Naive B cell (primary cell): Measurements from ENCODE around the gene DCAF17. TPM values are rescaled to one million over a fixed set of nuclear protein-coding genes. Genes with fewer than 3 reads are reported as not detected.

Experiments
- ATAC-seq, 2 donors: fragments of 150-1000 bp; cut with Tn5 transposase; 2 replicates each; pipeline ENCODE4 v1.10.0; 2021; ENCODE audit warnings: low read depth in 2 of 2, mild to moderate bottlenecking in 2 of 2, moderate library complexity in 2 of 2
- DNase-seq: peaks from one replicate; pipeline ENCODE4 v3.0.0; 2022
- H3K27ac Mint-ChIP-seq, 6 donors: one replicate each; pipeline ENCODE4 v1.8.0; 2020 to 2022; ENCODE audit warnings: mild to moderate bottlenecking in 6 of 6, mixed read lengths in 6 of 6, moderate library complexity in 5 of 6, inconsistent platforms in 2 of 6
- H3K27me3 Mint-ChIP-seq, 3 donors: one replicate each; pipeline ENCODE4 v1.8.0; 2021 to 2022; ENCODE audit warnings: mixed read lengths in 3 of 3, mild to moderate bottlenecking in 1 of 3
- H3K36me3 Mint-ChIP-seq, 2 donors: one replicate each; pipeline ENCODE4 v1.8.0; 2020 to 2022; ENCODE audit warnings: mixed read lengths in 2 of 2, inconsistent platforms in 1 of 2, mild to moderate bottlenecking in 1 of 2
- H3K4me1 Mint-ChIP-seq, 3 donors: one replicate each; pipeline ENCODE4 v1.8.0; 2020 to 2022; ENCODE audit warnings: mixed read lengths in 3 of 3, inconsistent platforms in 1 of 3, mild to moderate bottlenecking in 1 of 3, moderate library complexity in 1 of 3
- H3K4me3 Mint-ChIP-seq, 8 donors: one replicate each; pipeline ENCODE4 v1.8.0; 2020 to 2022; ENCODE audit warnings: mild to moderate bottlenecking in 8 of 8, mixed read lengths in 8 of 8, moderate library complexity in 8 of 8, inconsistent platforms in 2 of 8
- H3K9me3 Mint-ChIP-seq, 7 donors: one replicate each; pipeline ENCODE4 v1.8.0; 2020 to 2022; ENCODE audit warnings: mixed read lengths in 7 of 7, mild to moderate bottlenecking in 5 of 7, inconsistent platforms in 2 of 7, moderate library complexity in 1 of 7
- polyA plus RNA-seq, 6 donors: library from polyadenylated mRNA; unstranded; fragments of 300-500 nt; fragmentation: Illumina TruSeq; gene quantifications; one replicate each; pipeline ENCODE4 v1.2.3, GENCODE V29; 2021; ENCODE audit warnings: low read depth in 6 of 6

DCAF17 gene
- polyA plus RNA-seq, 6 donors from 2014 or later = 13.4 to 20.1 (median 17.0) TPM

DNA sequence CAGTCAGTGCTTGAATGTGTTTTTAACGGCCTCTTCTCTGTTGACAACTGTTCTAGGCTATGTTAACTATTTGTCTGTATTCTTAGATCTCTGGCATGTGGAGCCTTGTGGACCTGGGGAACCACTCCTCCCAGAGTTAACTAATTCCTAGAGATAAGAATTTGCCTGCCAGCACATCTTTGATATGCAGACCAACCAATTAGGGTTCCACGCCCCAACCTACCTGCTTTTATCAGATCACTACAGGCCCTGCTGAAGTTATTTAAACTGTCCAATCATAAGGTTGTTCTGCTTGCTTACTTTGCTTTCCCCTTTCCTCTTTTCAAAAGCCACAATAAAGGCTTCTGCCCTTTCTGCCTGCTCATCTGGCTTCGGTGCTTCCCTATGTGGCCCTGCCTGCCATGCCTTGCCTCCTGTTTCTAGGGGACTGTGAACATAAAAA lies 79.7 kb downstream of the DCAF17 start:
- Mint-ChIP-seq H3K36me3 (no peaks in the 10 kb centered on the region), H3K4me1 (peaks cover 6 to 8% (median 6%) of the 10 kb centered on the region in 3 donors), H3K4me3 (no peak overlapping the region), H3K9me3 (no peaks in the 10 kb centered on the region), H3K27me3 (no peaks in the 10 kb centered on the region), H3K27ac (peak overlapping the region in 4 of 6 donors; percentile 11 to 93 (median 40))
- peak; percentile 2 for DNase-seq
- peak; percentile 53 to 56 for ATAC-seq

DNA sequence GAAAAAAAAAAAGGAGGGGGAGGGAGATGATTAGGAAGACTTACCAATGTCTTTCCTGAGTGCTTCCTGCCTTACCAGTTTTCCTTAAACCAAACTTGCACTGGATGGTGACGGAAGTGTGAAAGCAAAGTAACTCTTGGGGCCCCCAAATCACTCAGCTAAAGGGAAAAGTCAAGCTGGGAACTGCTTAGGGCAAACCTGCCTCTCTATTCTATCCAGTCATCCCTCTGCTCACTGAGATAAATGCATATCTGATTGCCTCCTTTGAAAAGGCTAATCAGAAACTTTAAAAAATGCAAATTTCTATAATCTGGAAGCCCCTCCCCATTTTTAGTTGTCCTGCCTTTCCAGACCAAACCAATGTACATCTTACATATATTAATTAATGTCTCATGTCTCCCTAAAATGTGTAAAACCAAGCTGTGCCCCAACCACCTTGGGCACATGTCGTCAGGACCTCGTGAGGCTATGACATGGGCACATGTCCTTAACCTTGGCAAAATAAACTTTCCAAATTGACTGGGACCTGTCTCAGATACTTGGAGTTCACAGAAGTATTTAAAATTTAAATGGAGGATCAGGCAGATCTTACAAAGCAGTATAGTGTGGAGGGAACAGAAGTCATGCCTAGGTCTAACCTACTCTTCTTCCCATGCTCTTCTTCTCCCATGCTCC lies 81.0 kb downstream of the DCAF17 start:
- Mint-ChIP-seq H3K27me3 (peaks cover 9 to 11% (median 10%) of the 10 kb centered on the region in 3 donors), H3K36me3 (no peaks in the 10 kb centered on the region), H3K9me3 (no peaks in the 10 kb centered on the region), H3K4me3 (no peak overlapping the region), H3K4me1 (peaks cover 6 to 8% (median 6%) of the 10 kb centered on the region in 3 donors), H3K27ac (no peak overlapping the region)
- no peak for DNase-seq
- ATAC-seq = no peak

DNA sequence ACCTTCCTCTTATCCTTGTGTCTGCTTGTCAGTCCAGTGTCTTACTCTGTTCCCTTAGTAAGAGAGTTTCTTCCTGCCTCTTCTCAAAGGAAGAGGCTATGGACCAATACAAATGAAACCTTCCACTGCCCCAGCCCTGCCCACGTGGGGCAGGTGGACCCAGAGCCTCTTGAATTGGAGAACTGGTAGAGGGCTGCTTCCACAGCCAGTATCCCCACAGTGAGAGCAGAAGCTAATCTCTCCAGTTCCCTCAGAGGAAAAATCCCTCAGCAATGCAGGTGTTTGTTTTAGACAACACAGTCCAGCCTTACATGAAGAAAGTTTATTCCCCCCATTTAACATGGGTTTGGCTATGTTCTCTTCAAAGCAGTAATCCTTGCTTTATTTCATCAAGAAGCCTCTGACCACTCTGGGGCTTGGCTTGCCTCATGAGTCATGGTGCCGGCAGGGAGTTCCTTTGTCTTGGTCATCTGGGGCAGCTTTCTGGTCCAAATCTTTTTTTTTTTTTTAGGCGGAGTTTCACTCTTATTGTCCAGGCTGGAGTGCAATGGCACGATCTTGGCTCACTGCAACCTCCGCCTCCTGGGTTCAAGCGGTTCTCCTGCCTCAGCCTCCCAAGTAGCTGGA lies 81.8 kb downstream of the DCAF17 start:
- H3K27me3 Mint-ChIP-seq = peaks cover 11 to 17% (median 12%) of the 10 kb centered on the region in 3 donors
- ATAC-seq = no peak
- H3K4me1 Mint-ChIP-seq = peaks cover 6 to 8% (median 6%) of the 10 kb centered on the region in 3 donors
- no peak overlapping the region for H3K27ac Mint-ChIP-seq
- no peak for DNase-seq
- H3K4me3 Mint-ChIP-seq = no peak overlapping the region
- H3K9me3 Mint-ChIP-seq = no peaks in the 10 kb centered on the region
- no peaks in the 10 kb centered on the region for H3K36me3 Mint-ChIP-seq

DNA sequence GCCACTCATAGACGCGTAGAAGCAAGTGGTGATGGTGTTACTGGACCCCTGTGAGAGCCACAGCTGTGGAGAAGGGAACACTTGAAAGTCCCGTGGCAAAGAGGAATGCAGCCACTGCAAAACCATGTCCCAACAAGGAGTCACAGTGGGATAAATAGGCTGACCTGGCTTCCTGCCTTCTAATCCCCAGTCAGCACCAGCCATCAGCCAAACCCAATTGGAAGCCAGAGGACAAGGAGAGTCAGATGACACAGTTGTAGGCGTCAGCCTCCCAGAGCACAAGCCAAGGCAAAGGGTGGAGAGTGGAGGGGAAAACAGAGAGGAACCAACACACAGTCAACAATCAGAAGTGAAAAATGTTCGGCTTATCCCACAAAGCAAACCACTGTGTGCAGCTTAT lies 82.8 kb downstream of the DCAF17 start:
- H3K9me3 Mint-ChIP-seq = no peaks in the 10 kb centered on the region

DNA sequence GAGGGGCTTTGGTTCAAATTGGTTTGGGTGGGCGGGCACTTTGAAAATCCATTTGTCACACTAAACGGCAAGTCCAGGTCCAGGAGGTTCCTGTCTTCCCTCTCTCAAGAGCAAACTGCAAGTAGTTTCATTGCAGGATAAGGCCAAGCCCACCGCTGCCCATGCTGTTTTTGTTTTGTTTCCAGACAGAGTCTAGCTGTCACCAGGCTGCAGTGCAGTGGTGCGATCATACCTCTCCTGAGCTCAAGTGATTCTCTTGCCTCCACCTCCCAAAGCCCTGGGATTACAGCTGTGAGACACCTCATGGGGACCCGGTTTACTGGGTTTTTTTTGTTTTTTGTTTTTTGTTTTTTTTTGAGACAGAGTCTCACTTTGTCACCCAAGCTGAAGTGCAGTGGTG lies 86.4 kb downstream of the DCAF17 start:
- peaks cover 11 to 14% (median 14%) of the 10 kb centered on the region in 3 donors for H3K4me1 Mint-ChIP-seq
- ATAC-seq (no peak), DNase-seq (no peak)
- H3K27me3 Mint-ChIP-seq = peaks cover 39 to 50% (median 42%) of the 10 kb centered on the region in 3 donors
- peak overlapping the region in 1 of 8 donors; percentile 10 for H3K4me3 Mint-ChIP-seq
- H3K27ac Mint-ChIP-seq = no peak overlapping the region
- no peaks in the 10 kb centered on the region for H3K36me3 Mint-ChIP-seq
- no peaks in the 10 kb centered on the region for H3K9me3 Mint-ChIP-seq

More for the DNA sequence above, 82.8 kb downstream of the DCAF17 start:
- peaks cover 21 to 27% (median 22%) of the 10 kb centered on the region in 3 donors for H3K27me3 Mint-ChIP-seq
- no peak overlapping the region for H3K4me3 Mint-ChIP-seq
- H3K27ac Mint-ChIP-seq = no peak overlapping the region
- H3K4me1 Mint-ChIP-seq = peaks cover 6 to 10% (median 9%) of the 10 kb centered on the region in 3 donors
- DNase-seq (no peak), ATAC-seq (no peak)
- no peaks in the 10 kb centered on the region for H3K36me3 Mint-ChIP-seq

DNA sequence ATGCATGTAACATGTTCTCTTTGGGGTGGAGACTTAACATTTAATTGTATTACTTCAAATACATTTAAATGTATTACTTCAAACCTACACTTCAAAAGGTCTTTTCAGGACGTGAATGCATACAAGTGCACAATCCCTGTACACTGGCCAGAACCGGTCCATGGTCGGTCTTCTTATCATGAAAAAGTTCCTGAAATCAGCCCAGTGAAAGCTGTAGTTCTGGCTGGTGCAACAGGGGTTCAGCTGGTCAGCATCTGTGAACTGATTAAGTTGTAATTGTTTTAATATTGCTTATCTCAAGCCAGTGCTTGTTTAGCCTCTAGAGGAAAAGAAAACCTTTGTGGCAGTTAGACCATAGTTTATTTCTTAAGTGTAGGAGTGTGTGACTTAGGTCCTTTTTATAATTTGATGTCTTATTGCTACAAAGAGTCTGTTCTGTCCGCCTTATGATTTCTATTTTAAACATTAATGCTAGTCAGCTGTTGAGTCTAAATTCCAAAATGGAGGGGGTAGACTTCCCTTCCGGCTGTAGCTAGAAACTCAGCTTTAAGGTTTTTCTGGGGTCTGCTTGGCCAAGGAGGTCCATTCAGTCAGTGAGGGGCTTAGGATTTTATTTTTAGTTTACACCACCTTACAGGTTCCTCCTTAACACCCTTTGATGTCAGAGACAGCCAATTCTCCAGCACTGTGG lies 87.5 kb downstream of the DCAF17 start:
- DNase-seq (no peak), ATAC-seq (no peak)

DNA sequence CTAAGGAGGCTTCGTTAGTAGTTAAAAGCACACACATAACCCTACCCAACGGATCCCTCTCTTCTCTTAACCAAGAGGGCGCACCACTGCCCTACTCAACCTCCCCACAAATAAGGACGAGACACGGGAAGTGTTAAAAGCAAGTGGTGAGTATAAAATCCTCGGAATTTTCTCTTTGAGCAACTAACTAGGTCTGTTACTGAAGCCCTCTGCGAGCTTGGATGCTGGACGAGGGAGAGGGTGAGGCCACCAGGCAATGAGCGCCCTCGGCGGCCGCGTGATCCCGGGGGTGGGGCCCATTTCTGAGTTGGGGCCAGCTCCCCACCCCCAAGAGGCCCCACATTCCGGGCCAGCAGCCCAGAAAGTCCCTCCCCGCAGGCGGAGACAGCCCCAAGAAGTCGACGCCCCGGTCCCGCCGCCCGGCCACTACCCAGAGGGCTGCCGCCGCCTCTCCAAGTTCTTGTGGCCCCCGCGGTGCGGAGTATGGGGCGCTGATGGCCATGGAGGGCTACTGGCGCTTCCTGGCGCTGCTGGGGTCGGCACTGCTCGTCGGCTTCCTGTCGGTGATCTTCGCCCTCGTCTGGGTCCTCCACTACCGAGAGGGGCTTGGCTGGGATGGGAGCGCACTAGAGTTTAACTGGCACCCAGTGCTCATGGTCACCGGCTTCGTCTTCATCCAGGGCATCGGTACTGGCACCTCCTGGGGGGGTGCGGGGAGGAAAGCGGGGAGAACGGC lies 88.2 kb downstream of the DCAF17 start, which contains the start of gene CYBRD1:
Gene CYBRD1 (plus strand): TSS at position 423 of the 736 bp plus-strand sequence. CDS start 72 bp downstream, at position 495.
- Mint-ChIP-seq H3K27ac (peak within 1 kb of the TSS in 1 of 6 donors; percentile 69), H3K27me3 (peaks cover 39 to 50% (median 43%) of the 10 kb centered on the region in 3 donors), H3K4me1 (peaks cover 11 to 14% (median 14%) of the 10 kb centered on the region in 3 donors), H3K4me3 (peak within 1 kb of the TSS; percentile 77 to 92 (median 82)), H3K36me3 (no peaks in the 10 kb centered on the region), H3K9me3 (no peaks in the 10 kb centered on the region)
- DNase-seq (no peak), ATAC-seq (peak; percentile 30 to 32)

More for the DNA sequence above, 87.5 kb downstream of the DCAF17 start:
- Mint-ChIP-seq H3K27me3 (peaks cover 39 to 50% (median 43%) of the 10 kb centered on the region in 3 donors), H3K9me3 (no peaks in the 10 kb centered on the region), H3K27ac (peak overlapping the region in 1 of 6 donors; percentile 69), H3K36me3 (no peaks in the 10 kb centered on the region), H3K4me3 (peak overlapping the region; percentile 39 to 90 (median 81)), H3K4me1 (peaks cover 11 to 14% (median 14%) of the 10 kb centered on the region in 3 donors)

DNA sequence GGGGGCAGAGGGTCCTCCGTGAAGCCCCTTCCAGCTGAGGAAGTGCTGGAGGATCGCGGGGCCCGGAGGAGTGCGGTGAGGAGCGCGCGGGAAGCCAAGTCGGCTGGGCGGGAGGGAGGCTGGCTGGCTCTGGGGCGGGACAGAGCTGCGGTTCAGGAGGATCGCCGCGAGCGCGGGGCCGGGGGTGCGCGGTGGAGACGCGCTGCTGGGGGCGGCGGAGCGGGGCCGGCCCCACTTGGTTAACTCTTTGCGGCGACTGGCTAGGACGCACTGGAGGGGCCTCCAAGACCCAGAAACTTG lies 88.7 kb downstream of the DCAF17 start:
- ATAC-seq (peak; percentile 23 to 35), DNase-seq (peak; percentile 3)
- Mint-ChIP-seq H3K27me3 (peaks cover 39 to 50% (median 43%) of the 10 kb centered on the region in 3 donors), H3K4me3 (peak overlapping the region; percentile 68 to 92 (median 82)), H3K27ac (no peak overlapping the region), H3K4me1 (peaks cover 11 to 14% (median 14%) of the 10 kb centered on the region in 3 donors), H3K9me3 (no peaks in the 10 kb centered on the region), H3K36me3 (no peaks in the 10 kb centered on the region)

DNA sequence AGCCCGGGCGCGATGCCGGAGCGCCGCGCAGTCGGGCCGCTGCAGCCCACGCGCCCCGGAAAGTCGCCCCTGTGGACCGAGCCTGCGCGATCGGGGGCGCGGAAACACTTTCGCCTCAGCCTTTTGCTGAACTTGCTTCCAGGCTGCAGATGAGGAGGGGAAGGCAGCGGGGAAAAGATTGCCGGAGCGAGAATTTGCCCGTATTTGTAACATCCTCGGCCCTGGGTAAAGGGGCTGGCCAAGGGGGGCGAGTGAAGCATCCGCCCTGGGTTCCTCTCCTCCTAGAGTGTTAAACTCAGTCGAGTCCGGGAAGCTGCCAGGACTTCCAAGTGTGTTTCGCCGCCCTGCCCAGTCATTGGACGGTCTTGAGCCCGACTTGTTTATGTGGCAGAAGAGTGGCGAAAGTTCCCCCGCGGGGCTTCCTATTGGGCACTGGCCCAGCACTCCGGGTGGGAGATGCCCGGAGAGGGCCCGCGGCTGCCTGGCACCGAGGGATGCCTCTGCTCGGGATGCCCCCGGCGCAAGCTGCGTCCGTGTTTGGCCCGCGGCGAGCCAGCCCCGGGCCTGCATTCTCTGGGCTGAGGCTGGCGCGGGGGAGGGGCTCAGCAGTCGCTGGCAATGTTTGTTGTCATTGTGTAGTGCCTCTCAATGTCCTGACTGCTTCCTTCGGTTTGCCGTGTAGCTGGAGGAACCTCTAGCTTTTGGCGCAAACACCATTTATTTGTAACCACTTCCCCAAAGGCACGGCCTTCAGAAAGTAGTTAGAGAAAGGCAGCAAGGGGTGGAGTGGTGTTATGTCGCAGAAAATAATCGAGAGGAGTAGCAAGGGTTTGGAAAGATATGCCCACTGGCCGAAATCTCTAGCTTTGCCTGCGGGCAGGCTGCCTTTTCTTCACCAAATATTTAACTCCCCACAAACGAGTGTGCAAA lies 89.3 kb downstream of the DCAF17 start:
- DNase-seq = no peak
- Mint-ChIP-seq H3K4me3 (peak overlapping the region; percentile 77 to 91 (median 82)), H3K27me3 (peaks cover 40 to 53% (median 43%) of the 10 kb centered on the region in 3 donors), H3K27ac (no peak overlapping the region), H3K4me1 (peaks cover 11 to 14% (median 14%) of the 10 kb centered on the region in 3 donors), H3K36me3 (no peaks in the 10 kb centered on the region), H3K9me3 (no peaks in the 10 kb centered on the region)
- peak; percentile 20 to 39 for ATAC-seq

DNA sequence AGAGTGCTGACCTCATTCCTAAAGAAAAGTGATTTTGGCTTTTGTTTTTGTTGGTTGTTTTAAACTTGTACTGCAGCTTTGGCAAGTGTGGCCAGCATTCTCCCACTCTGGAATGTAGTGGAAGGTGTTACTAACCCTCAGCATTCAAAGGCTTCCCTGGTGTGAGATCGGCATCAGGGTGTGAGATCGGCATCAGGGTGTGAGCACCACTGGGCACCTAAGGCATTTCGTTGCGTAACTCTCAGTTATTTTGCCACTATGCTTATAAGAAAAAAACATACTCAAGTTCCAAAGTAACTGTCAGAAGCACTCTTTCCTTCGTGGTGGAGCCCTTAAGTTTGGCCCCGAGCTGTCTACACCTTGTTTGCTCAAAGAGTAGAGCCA lies 90.0 kb downstream of the DCAF17 start:
- H3K9me3 Mint-ChIP-seq = no peaks in the 10 kb centered on the region
- ATAC-seq = no peak
- H3K4me1 Mint-ChIP-seq = peaks cover 11 to 14% (median 14%) of the 10 kb centered on the region in 3 donors
- no peak overlapping the region for H3K27ac Mint-ChIP-seq
- peak overlapping the region; percentile 48 to 81 (median 78) for H3K4me3 Mint-ChIP-seq
- H3K27me3 Mint-ChIP-seq = peaks cover 43 to 58% (median 44%) of the 10 kb centered on the region in 3 donors
- no peak for DNase-seq
- H3K36me3 Mint-ChIP-seq = no peaks in the 10 kb centered on the region

DNA sequence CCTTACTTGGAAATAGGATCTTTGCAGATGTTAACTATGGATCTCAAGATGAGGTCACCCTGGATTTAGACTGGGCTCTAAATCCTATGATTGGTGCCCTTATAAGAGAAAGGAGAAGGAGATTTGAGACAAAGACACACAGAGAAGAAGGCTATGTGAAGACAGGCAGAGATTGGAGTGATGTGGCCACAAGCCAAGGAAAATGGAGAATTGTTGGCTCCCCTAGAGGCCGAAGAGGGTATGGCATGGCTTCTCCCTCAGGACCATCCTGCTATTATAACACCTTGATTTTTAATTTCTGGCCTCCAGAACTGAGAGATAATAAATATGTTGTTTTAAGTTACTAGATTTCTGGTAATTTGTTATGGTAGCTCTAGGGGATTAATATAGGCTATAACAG lies 95.9 kb downstream of the DCAF17 start:
- DNase-seq (no peak), ATAC-seq (no peak)
- no peak overlapping the region for H3K4me3 Mint-ChIP-seq
- H3K27ac Mint-ChIP-seq = no peak overlapping the region
- no peaks in the 10 kb centered on the region for H3K4me1 Mint-ChIP-seq
- H3K27me3 Mint-ChIP-seq = peaks cover 6 to 21% (median 17%) of the 10 kb centered on the region in 3 donors
- H3K9me3 Mint-ChIP-seq = peaks cover 4 to 8% (median 7%) of the 10 kb centered on the region in 7 donors
- H3K36me3 Mint-ChIP-seq = peaks cover 0 to 8% of the 10 kb centered on the region in 2 donors

DNA sequence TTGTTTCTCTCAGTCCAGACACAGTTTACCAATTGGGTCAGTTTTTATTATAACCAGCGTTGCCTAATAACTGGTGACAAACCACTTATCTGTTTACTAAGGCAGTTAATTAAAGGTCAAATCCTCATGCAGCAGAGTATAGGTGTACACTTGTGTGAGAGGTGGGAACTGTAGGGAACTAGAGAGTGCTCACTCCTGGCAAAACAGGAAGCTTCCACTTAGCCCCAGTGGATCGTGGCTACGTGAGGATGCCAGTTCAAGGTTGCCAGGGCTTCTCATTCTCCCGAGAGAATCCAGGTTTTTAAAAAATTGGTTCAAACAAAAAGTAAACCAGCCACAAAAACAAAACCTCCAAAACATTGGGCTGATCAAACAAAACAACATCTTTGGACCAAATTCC lies 96.4 kb downstream of the DCAF17 start:
- no peaks in the 10 kb centered on the region for H3K4me1 Mint-ChIP-seq
- peaks cover 0 to 8% of the 10 kb centered on the region in 2 donors for H3K36me3 Mint-ChIP-seq
- peaks cover 4 to 8% (median 7%) of the 10 kb centered on the region in 7 donors for H3K9me3 Mint-ChIP-seq
- no peak overlapping the region for H3K27ac Mint-ChIP-seq
- H3K4me3 Mint-ChIP-seq = no peak overlapping the region
- H3K27me3 Mint-ChIP-seq = peaks cover 2 to 17% (median 13%) of the 10 kb centered on the region in 3 donors
- DNase-seq (no peak), ATAC-seq (no peak)
